Keratinocyte (primary cell): ENCODE results near the gene SOCS3. TPM values are rescaled to one million over a fixed set of nuclear protein-coding genes. Genes with fewer than 3 reads are reported as not detected.

Source experiments
- DNase-seq: peaks from one replicate; pipeline ENCODE4 v3.0.0-alpha.2; 2011; ENCODE audit warnings: low read depth, missing footprints, low spot score
- FAIRE-seq: peaks from 2 replicates; lab custom pipeline; 2011; peaks lifted over from hg19 to GRCh38; lab: Jason Lieb, UNC
- H2AFZ ChIP-seq: 2 replicates; pipeline ENCODE4 v1.6.0; 2012; ENCODE audit warnings: low read length, control low read depth, inconsistent platforms; ENCODE audit not compliant: control insufficient read depth
- H3K27ac ChIP-seq: 2 replicates; pipeline ENCODE4 v1.5.1; 2011; ENCODE audit warnings: low read length; ENCODE audit not compliant: control insufficient read depth, insufficient read depth
- H3K27me3 ChIP-seq: 3 replicates; pipeline ENCODE4 v1.6.0; 2011; ENCODE audit warnings: low read length; ENCODE audit not compliant: control insufficient read depth, insufficient read depth; ENCODE audit errors: extremely low read depth
- H3K36me3 ChIP-seq, 2 experiments: 2 replicates in 1 of 2; 3 replicates in 1 of 2; pipeline ENCODE4 v1.5.1; 2011; ENCODE audit warnings: low read length in 2 of 2, mild to moderate bottlenecking in 1 of 2; ENCODE audit not compliant: control insufficient read depth in 2 of 2, insufficient read depth in 2 of 2; ENCODE audit errors: extremely low read depth in 1 of 2
- H3K4me1 ChIP-seq: 3 replicates; pipeline ENCODE4 v1.5.1; 2011; ENCODE audit warnings: low read length; ENCODE audit not compliant: control insufficient read depth, insufficient read depth; ENCODE audit errors: extremely low read depth
- H3K4me2 ChIP-seq: 3 replicates; pipeline ENCODE4 v1.6.0; 2011; ENCODE audit warnings: low read depth, low read length; ENCODE audit not compliant: control insufficient read depth, insufficient read depth; ENCODE audit errors: extremely low read depth
- H3K4me3 ChIP-seq, 3 experiments: fragments of 200-600 bp in 1 of 3; sonication (generic) in 1 of 3; 2 replicates in 2 of 3; 3 replicates in 1 of 3; pipeline ENCODE4 v1.5.1; 2011 to 2016; ENCODE audit warnings: low read length in 3 of 3, mild to moderate bottlenecking in 3 of 3, control low read depth in 2 of 3, inconsistent platforms in 1 of 3, low read depth in 1 of 3, mixed read lengths in 1 of 3, mixed run types in 1 of 3, moderate library complexity in 1 of 3; ENCODE audit not compliant: control insufficient read depth in 2 of 3, insufficient read depth in 2 of 3; ENCODE audit errors: extremely low read depth in 1 of 3
- H3K79me2 ChIP-seq: 2 replicates; pipeline ENCODE4 v1.6.0; 2012; ENCODE audit warnings: low read length; ENCODE audit not compliant: control insufficient read depth, insufficient read depth
- H3K9ac ChIP-seq: 3 replicates; pipeline ENCODE4 v1.6.0; 2011; ENCODE audit warnings: low read length; ENCODE audit not compliant: control insufficient read depth, insufficient read depth; ENCODE audit errors: extremely low read depth
- H3K9me1 ChIP-seq: 3 replicates; pipeline ENCODE4 v1.6.0; 2011; ENCODE audit warnings: low read length; ENCODE audit not compliant: control insufficient read depth, insufficient read depth; ENCODE audit errors: extremely low read depth
- H3K9me3 ChIP-seq: 2 replicates; pipeline ENCODE4 v1.5.1; 2012; ENCODE audit warnings: low read depth, low read length; ENCODE audit not compliant: control insufficient read depth
- H4K20me1 ChIP-seq: 3 replicates; pipeline ENCODE4 v1.6.0; 2011; ENCODE audit warnings: low read length; ENCODE audit not compliant: control insufficient read depth, insufficient read depth; ENCODE audit errors: extremely low read depth
- CTCF ChIP-seq, 3 experiments: IDR thresholded peaks in 1 of 3; conservative IDR thresholded peaks in 1 of 3; optimal IDR thresholded peaks in 1 of 3; 2 replicates in 2 of 3; 3 replicates in 1 of 3; pipeline versions ENCODE3 to v1.5.1; 2011; ENCODE audit warnings: low read length in 3 of 3, mild to moderate bottlenecking in 3 of 3, moderate library complexity in 2 of 3, control low read depth in 1 of 3, inconsistent platforms in 1 of 3; ENCODE audit not compliant: insufficient read depth in 2 of 3; ENCODE audit errors: extremely low read depth in 1 of 3
- EZH2 ChIP-seq: IDR thresholded peaks from one replicate; pipeline ENCODE4 v1.6.1; 2012; ENCODE audit warnings: inconsistent platforms, mild to moderate bottlenecking, low read length, moderate library complexity
- dilution Hi-C: fragments of 300-500 bp; cut with MboI; formaldehyde crosslinking; loops from one replicate; pipeline ENCODE4 v1.7.0; 2020; ENCODE audit warnings: low sequenced_read_pairs; ENCODE audit not compliant: extremely low pct_ligation_motif_present
- polyA plus RNA-seq, 5 experiments: library from polyadenylated mRNA; depleted of rRNA in 3 of 5; stranded (reverse) in 3 of 5; stranded (forward) in 1 of 5; unstranded in 1 of 5; fragments of >200 nt; gene quantifications; 1 replicate in 1 of 5; 2 replicates in 3 of 5; 3 replicates in 1 of 5; pipeline versions ENCODE4 v1.2.1 to v1.2.3, GENCODE V29; 2011 to 2012; ENCODE audit warnings: missing spikeins in 2 of 5, low read depth in 1 of 5, low replicate concordance in 1 of 5

Gene SOCS3
- polyA plus RNA-seq, 1 donor (not counting 4 experiments of a cell fraction or from before 2014, with no cell fraction given), result 9.4 TPM

DNA sequence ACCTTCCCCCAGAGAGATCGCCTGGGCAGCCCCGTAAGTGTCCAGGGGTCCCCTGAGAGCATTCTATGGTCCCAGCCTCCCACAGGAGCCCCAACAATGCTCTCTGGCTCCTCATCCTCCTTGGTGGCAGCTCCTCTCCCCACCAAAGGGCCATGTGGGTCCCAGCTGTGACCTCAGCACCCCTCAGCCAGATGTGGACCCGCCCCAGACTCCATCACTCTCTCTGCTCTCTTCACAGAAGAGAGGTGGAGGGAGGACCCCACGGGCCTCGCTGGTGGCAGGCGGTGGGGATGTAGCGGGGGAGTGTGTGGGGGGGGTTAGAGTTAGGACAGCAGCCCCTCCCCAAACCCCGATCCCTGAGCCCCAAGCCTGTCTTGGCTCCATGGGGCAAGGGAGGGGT is 41.0 kb downstream of the SOCS3 start:
- no peak overlapping the region for H3K4me3 ChIP-seq
- H3K4me2 ChIP-seq, result no peak overlapping the region
- H2AFZ ChIP-seq, result no peak overlapping the region
- FAIRE-seq, result no peak
- no peaks in the 10 kb centered on the region for H3K36me3 ChIP-seq
- peaks cover 37% of the 10 kb centered on the region for H3K4me1 ChIP-seq
- DNase-seq, result no peak
- no peaks in the 10 kb centered on the region for H3K27me3 ChIP-seq
- H3K9me1 ChIP-seq, result no peaks in the 10 kb centered on the region
- no peaks in the 10 kb centered on the region for H3K79me2 ChIP-seq
- H3K9ac ChIP-seq, result no peak overlapping the region
- TF ChIP-seq CTCF (optimal IDR thresholded peaks at IDR 0.05 in 1 of 3, IDR thresholded peaks at IDR 0.05 in 1 of 3, conservative IDR thresholded peaks at IDR 0.05 in 1 of 3; ENCODE audit: extremely low read depth in 1 of 3, insufficient read depth in 2 of 3, low read length in 3 of 3), result no peak
- no peak for TF ChIP-seq EZH2
- no peaks in the 10 kb centered on the region for H4K20me1 ChIP-seq
- no peaks in the 10 kb centered on the region for H3K9me3 ChIP-seq
- dilution Hi-C loops, result no loop called here
- H3K27ac ChIP-seq, result no peak overlapping the region

DNA sequence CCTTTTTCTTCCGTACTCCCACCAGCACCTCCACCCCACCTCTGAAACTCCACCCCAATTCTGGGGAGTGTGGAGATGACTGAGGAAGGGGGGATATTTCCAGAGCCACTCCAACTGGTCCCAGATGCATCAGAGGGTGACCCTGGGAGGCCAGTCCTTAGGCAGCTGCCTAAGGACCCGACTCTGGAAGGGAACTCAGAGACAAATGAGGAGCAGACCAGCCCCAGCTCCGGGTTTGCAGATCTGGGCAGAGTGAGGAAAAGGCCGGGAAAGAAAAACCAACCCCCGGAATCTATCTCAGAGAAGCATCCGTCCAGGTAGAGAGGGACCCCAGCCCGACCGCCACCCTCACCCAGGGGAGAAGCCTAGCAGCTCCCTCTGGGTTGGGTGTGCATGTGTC is 41.5 kb downstream of the SOCS3 start:
- dilution Hi-C loops, result no loop called here
- no peaks in the 10 kb centered on the region for H3K79me2 ChIP-seq
- no peak for DNase-seq
- TF ChIP-seq CTCF (optimal IDR thresholded peaks at IDR 0.05 in 1 of 3, IDR thresholded peaks at IDR 0.05 in 1 of 3, conservative IDR thresholded peaks at IDR 0.05 in 1 of 3; ENCODE audit: extremely low read depth in 1 of 3, insufficient read depth in 2 of 3, low read length in 3 of 3), result no peak
- TF ChIP-seq EZH2, result no peak
- H3K9ac ChIP-seq, result no peak overlapping the region
- no peak overlapping the region for H2AFZ ChIP-seq
- FAIRE-seq, result no peak
- peaks cover 41% of the 10 kb centered on the region for H3K4me1 ChIP-seq
- H3K4me2 ChIP-seq, result no peak overlapping the region
- no peaks in the 10 kb centered on the region for H3K36me3 ChIP-seq
- H3K4me3 ChIP-seq, result no peak overlapping the region
- H4K20me1 ChIP-seq, result no peaks in the 10 kb centered on the region
- H3K9me3 ChIP-seq, result no peaks in the 10 kb centered on the region
- H3K9me1 ChIP-seq, result no peaks in the 10 kb centered on the region
- H3K27me3 ChIP-seq, result no peaks in the 10 kb centered on the region
- no peak overlapping the region for H3K27ac ChIP-seq
